Endothelial cell (in vitro differentiated cells): ENCODE results near the gene CTRL. TPM values are rescaled to one million over a fixed set of nuclear protein-coding genes. Genes with fewer than 3 reads are reported as not detected.

Experiments used
- DNase-seq: peaks from one replicate; pipeline ENCODE4 v3.0.0; 2021; ENCODE audit warnings: low spot score
- H3K27ac Mint-ChIP-seq: one replicate; pipeline ENCODE4 v1.8.0; 2021; ENCODE audit warnings: mixed read lengths, inconsistent platforms; ENCODE audit not compliant: unreplicated experiment
- H3K27me3 Mint-ChIP-seq: one replicate; pipeline ENCODE4 v1.8.0; 2021; ENCODE audit warnings: mild to moderate bottlenecking, moderate library complexity, mixed read lengths, inconsistent platforms; ENCODE audit not compliant: unreplicated experiment
- H3K36me3 Mint-ChIP-seq: one replicate; pipeline ENCODE4 v1.8.0; 2021; ENCODE audit warnings: mild to moderate bottlenecking, low read depth, mixed read lengths, inconsistent platforms; ENCODE audit not compliant: unreplicated experiment
- H3K4me1 Mint-ChIP-seq: one replicate; pipeline ENCODE4 v1.8.0; 2021; ENCODE audit warnings: mild to moderate bottlenecking, mixed read lengths, inconsistent platforms; ENCODE audit not compliant: unreplicated experiment
- H3K4me3 Mint-ChIP-seq: one replicate; pipeline ENCODE4 v1.8.0; 2021; ENCODE audit warnings: mild to moderate bottlenecking, mixed read lengths, inconsistent platforms; ENCODE audit not compliant: unreplicated experiment
- H3K9me3 Mint-ChIP-seq: one replicate; pipeline ENCODE4 v1.8.0; 2021; ENCODE audit warnings: mixed read lengths, inconsistent platforms; ENCODE audit not compliant: unreplicated experiment
- total RNA-seq: library from RNA; stranded (reverse); fragmentation: NEBNext Ultra II Directional; extraction: Animal tissue kit (Norgen Biotek cat#: 25700); gene quantifications from one replicate; pipeline ENCODE4 v1.2.1, GENCODE V29; 2021; ENCODE audit not compliant: unreplicated experiment
- TF ChIP-seq, protein P1 (sequence below): fragments of 200-600 bp; sonication (generic); IDR thresholded peaks from one replicate; pipeline ENCODE4 v1.5.0; 2021; ENCODE audit warnings: antibody characterized with exemption; ENCODE audit not compliant: unreplicated experiment

Gene CTRL
- total RNA-seq, 1 donor from 2014 or later, result 0.56 TPM

DNA sequence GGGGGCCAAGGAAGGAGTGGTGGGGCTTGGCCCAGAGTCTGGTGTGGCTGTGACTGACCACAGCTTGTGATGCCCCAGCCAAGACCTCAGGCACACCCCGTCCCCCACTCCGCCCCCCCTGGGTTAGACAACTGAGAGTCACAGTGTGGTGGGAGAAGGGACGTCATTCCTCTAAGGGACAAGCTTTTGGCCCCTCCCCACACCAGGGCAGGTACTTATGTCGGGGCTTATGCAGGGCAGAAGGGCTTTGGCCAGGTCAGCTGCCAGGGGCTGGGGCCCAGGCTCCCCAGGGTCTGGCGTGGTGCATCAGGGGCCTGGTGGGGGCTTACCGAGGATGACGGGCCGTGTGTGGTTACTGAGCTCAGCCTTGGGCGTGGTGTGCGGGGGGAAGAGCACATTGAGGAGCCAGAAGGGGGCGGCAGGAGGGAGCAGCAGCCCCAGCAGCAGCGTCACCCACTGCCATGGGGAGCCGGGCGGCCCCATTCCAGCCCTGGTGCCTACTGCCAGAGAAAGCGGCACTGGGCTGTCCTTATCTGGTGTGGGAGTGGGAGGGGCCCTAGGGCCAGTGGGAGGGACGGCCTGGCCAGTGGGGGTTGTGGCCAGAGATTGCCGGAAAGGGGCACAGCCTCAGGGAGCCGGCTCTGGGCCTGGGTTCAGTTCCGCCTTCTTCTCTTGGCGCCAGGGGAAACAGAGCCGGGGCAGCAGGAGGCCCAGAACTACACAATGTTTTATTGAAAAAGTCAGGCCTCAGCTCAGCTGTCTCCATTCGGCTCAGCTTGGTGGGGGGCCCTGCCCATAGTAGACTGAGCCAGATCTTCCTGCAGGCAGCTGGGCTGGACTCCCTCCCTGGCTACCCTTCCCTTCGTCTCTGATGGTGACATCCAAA, 12.2 kb upstream of the CTRL start, which contains the start of gene LCAT:
Gene LCAT (minus strand): TSS at position 502 of the 886 bp plus-strand sequence. CDS start 19 bp downstream, at position 483.
- no peak for DNase-seq
- Mint-ChIP-seq H3K36me3 (peaks cover 4% of the 10 kb centered on the region), H3K27me3 (peaks cover 4% of the 10 kb centered on the region), H3K9me3 (no peaks in the 10 kb centered on the region), H3K27ac (no peak within 1 kb of the TSS), H3K4me1 (no peaks in the 10 kb centered on the region), H3K4me3 (no peak within 1 kb of the TSS)
- TF ChIP-seq, protein P1, sequence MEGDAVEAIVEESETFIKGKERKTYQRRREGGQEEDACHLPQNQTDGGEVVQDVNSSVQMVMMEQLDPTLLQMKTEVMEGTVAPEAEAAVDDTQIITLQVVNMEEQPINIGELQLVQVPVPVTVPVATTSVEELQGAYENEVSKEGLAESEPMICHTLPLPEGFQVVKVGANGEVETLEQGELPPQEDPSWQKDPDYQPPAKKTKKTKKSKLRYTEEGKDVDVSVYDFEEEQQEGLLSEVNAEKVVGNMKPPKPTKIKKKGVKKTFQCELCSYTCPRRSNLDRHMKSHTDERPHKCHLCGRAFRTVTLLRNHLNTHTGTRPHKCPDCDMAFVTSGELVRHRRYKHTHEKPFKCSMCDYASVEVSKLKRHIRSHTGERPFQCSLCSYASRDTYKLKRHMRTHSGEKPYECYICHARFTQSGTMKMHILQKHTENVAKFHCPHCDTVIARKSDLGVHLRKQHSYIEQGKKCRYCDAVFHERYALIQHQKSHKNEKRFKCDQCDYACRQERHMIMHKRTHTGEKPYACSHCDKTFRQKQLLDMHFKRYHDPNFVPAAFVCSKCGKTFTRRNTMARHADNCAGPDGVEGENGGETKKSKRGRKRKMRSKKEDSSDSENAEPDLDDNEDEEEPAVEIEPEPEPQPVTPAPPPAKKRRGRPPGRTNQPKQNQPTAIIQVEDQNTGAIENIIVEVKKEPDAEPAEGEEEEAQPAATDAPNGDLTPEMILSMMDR, result no peak

DNA sequence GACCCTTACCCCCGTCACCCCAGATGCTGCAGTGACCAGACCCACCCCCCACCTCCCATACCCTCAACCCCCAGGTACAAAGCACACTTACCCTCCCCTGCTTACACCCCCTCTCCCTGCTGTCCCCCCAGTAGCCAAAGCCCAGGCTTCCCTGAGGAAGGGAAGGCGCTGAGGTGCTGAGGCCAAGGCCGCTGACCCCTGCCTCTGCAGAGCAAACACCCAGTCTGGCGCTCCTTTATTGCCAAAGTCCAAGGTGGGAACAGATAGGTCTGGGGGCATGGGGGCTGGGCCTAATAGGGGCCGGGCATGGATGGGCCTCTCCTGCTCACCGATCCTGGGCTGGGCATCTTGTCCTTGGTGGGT, 11.6 kb upstream of the CTRL start:
- peaks cover 4% of the 10 kb centered on the region for H3K27me3 Mint-ChIP-seq
- no peaks in the 10 kb centered on the region for H3K9me3 Mint-ChIP-seq
- no peak overlapping the region for H3K27ac Mint-ChIP-seq
- TF ChIP-seq, protein P1, result no peak
- peaks cover 3% of the 10 kb centered on the region for H3K36me3 Mint-ChIP-seq
- no peak overlapping the region for H3K4me3 Mint-ChIP-seq
- no peak for DNase-seq
- H3K4me1 Mint-ChIP-seq, result no peaks in the 10 kb centered on the region

DNA sequence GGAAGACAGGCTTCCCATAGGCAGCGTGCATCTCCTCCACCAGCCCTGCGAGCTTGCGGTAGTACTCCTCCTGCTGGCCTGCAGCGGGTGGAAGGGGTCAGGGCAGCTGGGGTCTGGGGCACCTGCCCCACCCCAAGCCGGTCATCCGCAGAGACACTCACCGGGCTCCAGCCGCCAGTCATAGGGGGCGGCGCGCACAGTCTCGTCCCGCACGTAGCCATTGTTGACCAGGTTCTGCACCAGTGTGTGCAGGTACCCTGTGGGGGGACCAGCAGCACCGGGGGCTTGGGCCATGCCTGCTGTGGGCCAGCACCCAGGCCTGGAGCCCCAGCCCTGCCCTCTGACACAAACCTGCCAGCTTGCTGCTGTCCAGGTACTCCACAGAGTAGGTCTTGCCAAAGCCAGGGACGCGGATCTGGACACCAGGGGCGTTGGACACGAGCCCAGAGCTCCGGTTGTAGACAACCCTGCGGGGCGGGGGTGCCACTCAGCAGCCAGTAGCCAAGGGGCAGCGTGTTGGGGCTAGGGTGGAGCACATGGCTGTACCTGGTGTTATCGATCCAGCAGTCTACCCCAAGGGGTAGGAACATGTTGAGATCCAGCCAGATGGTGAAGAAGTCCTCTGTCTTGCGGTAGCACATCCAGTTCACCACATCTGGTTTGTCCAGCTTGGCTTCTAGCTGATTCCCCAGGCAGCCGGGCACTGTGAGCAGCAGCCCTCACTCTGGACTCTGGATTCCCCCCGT, 11.0 kb upstream of the CTRL start:
- TF ChIP-seq, protein P1, result no peak
- Mint-ChIP-seq H3K36me3 (no peaks in the 10 kb centered on the region), H3K4me1 (no peaks in the 10 kb centered on the region), H3K9me3 (no peaks in the 10 kb centered on the region), H3K27me3 (peaks cover 4% of the 10 kb centered on the region), H3K27ac (no peak overlapping the region), H3K4me3 (no peak overlapping the region)
- no peak for DNase-seq

DNA sequence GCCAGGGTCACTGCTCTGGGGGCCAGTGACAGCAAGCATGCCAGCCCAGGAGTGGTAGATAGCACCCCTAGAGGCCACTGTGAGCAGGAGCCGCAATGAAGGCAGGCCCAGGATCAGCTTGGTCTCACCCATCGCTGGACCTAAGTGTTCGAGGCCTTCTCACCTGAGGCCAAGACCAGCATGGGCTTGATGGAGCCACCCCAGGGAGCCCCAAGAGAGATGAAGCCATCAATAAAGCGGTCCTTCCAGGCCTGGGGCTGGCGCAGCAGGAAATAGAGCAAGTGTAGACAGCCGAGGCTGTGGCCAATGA, 10.5 kb upstream of the CTRL start:
- H3K36me3 Mint-ChIP-seq, result peaks cover 3% of the 10 kb centered on the region
- no peaks in the 10 kb centered on the region for H3K9me3 Mint-ChIP-seq
- peaks cover 2% of the 10 kb centered on the region for H3K4me1 Mint-ChIP-seq
- TF ChIP-seq, protein P1, result peak; percentile 53
- no peak overlapping the region for H3K27ac Mint-ChIP-seq
- no peak overlapping the region for H3K4me3 Mint-ChIP-seq
- peak; percentile 61 for DNase-seq
- H3K27me3 Mint-ChIP-seq, result peaks cover 8% of the 10 kb centered on the region
